Measurements from ENCODE around the gene C14orf119. TPM values are rescaled to one million over a fixed set of nuclear protein-coding genes. Genes with fewer than 3 reads are reported as not detected.

Gene C14orf119
- polyA plus RNA-seq, 3 donors, result 17.5 to 110 (median 106) TPM

- no peak overlapping the region for H3K9ac ChIP-seq (ENCODE audit: insufficient read depth, low read length, poor library complexity, severe bottlenecking)
- H3K4me2 ChIP-seq (replicated peaks; ENCODE audit: extremely low read depth, low read length, poor library complexity, severe bottlenecking), result no peak overlapping the region
- intact Hi-C loops (cut with micrococcal nuclease), result no loop called here
- H3K27me3 ChIP-seq (ENCODE audit: control insufficient read depth in 2 of 2, insufficient read depth in 2 of 2, low read length in 2 of 2), result peaks cover 0 to 2% of the 10 kb centered on the region in 2 donors
- Mint-ChIP-seq H3K9me3 (peaks cover 0 to 4% (median 0%) of the 10 kb centered on the region in 7 donors), H3K27me3 (ENCODE audit: low read depth in 3 of 3) (peaks cover 6 to 12% (median 11%) of the 10 kb centered on the region in 3 donors), H3K4me1 (peaks cover 16% of the 10 kb centered on the region), H3K36me3 (peaks cover 0 to under 1% of the 10 kb centered on the region in 2 donors), H3K27ac (no peak overlapping the region), H3K4me3 (no peak overlapping the region)
- TF ChIP-seq, protein P1, sequence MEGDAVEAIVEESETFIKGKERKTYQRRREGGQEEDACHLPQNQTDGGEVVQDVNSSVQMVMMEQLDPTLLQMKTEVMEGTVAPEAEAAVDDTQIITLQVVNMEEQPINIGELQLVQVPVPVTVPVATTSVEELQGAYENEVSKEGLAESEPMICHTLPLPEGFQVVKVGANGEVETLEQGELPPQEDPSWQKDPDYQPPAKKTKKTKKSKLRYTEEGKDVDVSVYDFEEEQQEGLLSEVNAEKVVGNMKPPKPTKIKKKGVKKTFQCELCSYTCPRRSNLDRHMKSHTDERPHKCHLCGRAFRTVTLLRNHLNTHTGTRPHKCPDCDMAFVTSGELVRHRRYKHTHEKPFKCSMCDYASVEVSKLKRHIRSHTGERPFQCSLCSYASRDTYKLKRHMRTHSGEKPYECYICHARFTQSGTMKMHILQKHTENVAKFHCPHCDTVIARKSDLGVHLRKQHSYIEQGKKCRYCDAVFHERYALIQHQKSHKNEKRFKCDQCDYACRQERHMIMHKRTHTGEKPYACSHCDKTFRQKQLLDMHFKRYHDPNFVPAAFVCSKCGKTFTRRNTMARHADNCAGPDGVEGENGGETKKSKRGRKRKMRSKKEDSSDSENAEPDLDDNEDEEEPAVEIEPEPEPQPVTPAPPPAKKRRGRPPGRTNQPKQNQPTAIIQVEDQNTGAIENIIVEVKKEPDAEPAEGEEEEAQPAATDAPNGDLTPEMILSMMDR (IDR thresholded peaks at IDR 0.05), result no peak
- H3K27ac ChIP-seq (ENCODE audit: low read depth in 1 of 2, low read length in 2 of 2), result no peak overlapping the region
- H3K4me1 ChIP-seq (ENCODE audit: control insufficient read depth in 1 of 2, insufficient read depth in 2 of 2, low read length in 2 of 2), result peaks cover 7 to 13% of the 10 kb centered on the region in 2 donors
- no peaks in the 10 kb centered on the region for H4K20me1 ChIP-seq (ENCODE audit: insufficient read depth, low read length)
- no peaks in the 10 kb centered on the region for H3K79me2 ChIP-seq (ENCODE audit: insufficient read depth, low read length)
- whole genome bisulfite sequencing (ENCODE audit: insufficient coverage), result 80% methylated on average over 2 of the region's 5 CpGs
- no peak for DNase-seq
- H3K4me3 ChIP-seq (replicated peaks in 1 of 3; ENCODE audit: low read depth in 2 of 3, low read length in 3 of 3), result no peak overlapping the region
- no peaks in the 10 kb centered on the region for H3K36me3 ChIP-seq (replicated peaks in 1 of 2; ENCODE audit: control insufficient read depth in 1 of 2, insufficient read depth in 2 of 2, low read length in 2 of 2)
- H2AFZ ChIP-seq (ENCODE audit: insufficient read depth, low read depth, low read length, poor library complexity, severe bottlenecking), result no peak overlapping the region
- H3K9me3 ChIP-seq (replicated peaks in 1 of 2; ENCODE audit: control insufficient read depth in 1 of 2, insufficient read depth in 1 of 2, low read length in 2 of 2), result no peaks in the 10 kb centered on the region
Observed at GRCh38 chr14:23051141-23052057, 43.9 kb upstream of the C14orf119 start.

- peaks cover 0 to 2% of the 10 kb centered on the region in 2 donors for H3K36me3 Mint-ChIP-seq
- no peak for DNase-seq
- intact Hi-C loops (cut with micrococcal nuclease), result no loop called here
- no peak overlapping the region for H3K27ac Mint-ChIP-seq
- Histone ChIP-seq H3K4me2 (replicated peaks; ENCODE audit: extremely low read depth, low read length, poor library complexity, severe bottlenecking) (no peak overlapping the region), H3K27me3 (ENCODE audit: control insufficient read depth in 2 of 2, insufficient read depth in 2 of 2, low read length in 2 of 2) (peaks cover 4 to 10% of the 10 kb centered on the region in 2 donors), H3K27ac (ENCODE audit: low read depth in 1 of 2, low read length in 2 of 2) (no peak overlapping the region), H4K20me1 (ENCODE audit: insufficient read depth, low read length) (no peaks in the 10 kb centered on the region), H3K4me3 (replicated peaks in 1 of 3; ENCODE audit: low read depth in 2 of 3, low read length in 3 of 3) (no peak overlapping the region), H3K9ac (ENCODE audit: insufficient read depth, low read length, poor library complexity, severe bottlenecking) (no peak overlapping the region), H3K36me3 (replicated peaks in 1 of 2; ENCODE audit: control insufficient read depth in 1 of 2, insufficient read depth in 2 of 2, low read length in 2 of 2) (no peaks in the 10 kb centered on the region), H3K79me2 (ENCODE audit: insufficient read depth, low read length) (no peaks in the 10 kb centered on the region), H3K9me3 (replicated peaks in 1 of 2; ENCODE audit: control insufficient read depth in 1 of 2, insufficient read depth in 1 of 2, low read length in 2 of 2) (no peaks in the 10 kb centered on the region), H3K4me1 (ENCODE audit: control insufficient read depth in 1 of 2, insufficient read depth in 2 of 2, low read length in 2 of 2) (peaks cover 15 to 21% of the 10 kb centered on the region in 2 donors), H2AFZ (ENCODE audit: insufficient read depth, low read depth, low read length, poor library complexity, severe bottlenecking) (no peak overlapping the region)
- TF ChIP-seq, protein P1 (IDR thresholded peaks at IDR 0.05), result no peak
- peaks cover 23% of the 10 kb centered on the region for H3K4me1 Mint-ChIP-seq
- 85% methylated on average over 8 of the region's 14 CpGs for WGBS (ENCODE audit: insufficient coverage)
- peaks cover 0 to 5% (median 0%) of the 10 kb centered on the region in 7 donors for H3K9me3 Mint-ChIP-seq
- H3K27me3 Mint-ChIP-seq (ENCODE audit: low read depth in 3 of 3), result peaks cover 12 to 18% (median 16%) of the 10 kb centered on the region in 3 donors
- H3K4me3 Mint-ChIP-seq, result no peak overlapping the region
Observed at GRCh38 chr14:23052182-23052623, 43.1 kb upstream of the C14orf119 start.

Data from CD14-positive monocyte (primary cell).